ENCODE measurements around the gene TGOLN2. TPM values are rescaled to one million over a fixed set of nuclear protein-coding genes. Genes with fewer than 3 reads are reported as not detected.
A peak's percentile ranks its signal among the peaks of the same experiment; 100 is the strongest.

Gene TGOLN2
- total and polyA plus RNA-seq, 2 of the 13 experiments (the other 11 are each of a cell fraction or from before 2014, with no cell fraction given): 99.6 to 155 TPM

- peak; percentile 86; the same call in 1 of the 2 replicates for TF ChIP-seq TOE1 (CRISPR knock-in tag; IDR thresholded peaks at IDR 0.05)
- peak; percentile 99 for TF ChIP-seq ZNF138 (CRISPR knock-in tag; IDR thresholded peaks at IDR 0.05; ENCODE audit: low read depth)
- TF ChIP-seq BRCA1 (CRISPR knock-in tag; IDR thresholded peaks at IDR 0.05): peak; percentile 48; the same call in 1 of the 2 replicates
- TF ChIP-seq HNRNPUL1 (IDR thresholded peaks at IDR 0.05; ENCODE audit: low read depth, low read length): peak; percentile 93
- TF ChIP-seq KDM2A (CRISPR knock-in tag; IDR thresholded peaks at IDR 0.05; ENCODE audit: borderline replicate concordance, low read depth): peak; percentile 73
- peak; percentile 92 for TF ChIP-seq KDM3A (CRISPR knock-in tag; IDR thresholded peaks at IDR 0.05; ENCODE audit: low read depth)
- TF ChIP-seq ZFP36L1 (CRISPR knock-in tag; IDR thresholded peaks at IDR 0.05): 0 out of 2 replicates have a peak, but pooled peaks have one; percentile 21
- TF ChIP-seq ZNF567 (CRISPR knock-in tag; IDR thresholded peaks at IDR 0.05; ENCODE audit: borderline replicate concordance): no peak
- peak; percentile 81 for TF ChIP-seq ZNF777 (CRISPR knock-in tag; IDR thresholded peaks at IDR 0.05)
- no peak; the same call in 1 of the 2 replicates for TF ChIP-seq EHMT2 (IDR thresholded peaks at IDR 0.05; ENCODE audit: borderline replicate concordance, low read depth, low read length)
- TF ChIP-seq, protein P1, sequence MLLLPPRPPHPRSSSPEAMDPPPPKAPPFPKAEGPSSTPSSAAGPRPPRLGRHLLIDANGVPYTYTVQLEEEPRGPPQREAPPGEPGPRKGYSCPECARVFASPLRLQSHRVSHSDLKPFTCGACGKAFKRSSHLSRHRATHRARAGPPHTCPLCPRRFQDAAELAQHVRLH (CRISPR knock-in tag; IDR thresholded peaks at IDR 0.05; ENCODE audit: borderline replicate concordance, low read depth): peak; percentile 98; the same call in 1 of the 2 replicates
- TF ChIP-seq ZNF18 (CRISPR knock-in tag; IDR thresholded peaks at IDR 0.05; ENCODE audit: insufficient replicate concordance): peak; percentile 45
- peak; percentile 99 for TF ChIP-seq ZNF143 (CRISPR knock-in tag; IDR thresholded peaks at IDR 0.05)
- no peak for TF ChIP-seq NFE2 (CRISPR knock-in tag; IDR thresholded peaks at IDR 0.05)
- peak; percentile 53 for TF ChIP-seq CHD2 (IDR thresholded peaks at IDR 0.05; ENCODE audit: low read depth, low read length)
- TF ChIP-seq, protein P2, sequence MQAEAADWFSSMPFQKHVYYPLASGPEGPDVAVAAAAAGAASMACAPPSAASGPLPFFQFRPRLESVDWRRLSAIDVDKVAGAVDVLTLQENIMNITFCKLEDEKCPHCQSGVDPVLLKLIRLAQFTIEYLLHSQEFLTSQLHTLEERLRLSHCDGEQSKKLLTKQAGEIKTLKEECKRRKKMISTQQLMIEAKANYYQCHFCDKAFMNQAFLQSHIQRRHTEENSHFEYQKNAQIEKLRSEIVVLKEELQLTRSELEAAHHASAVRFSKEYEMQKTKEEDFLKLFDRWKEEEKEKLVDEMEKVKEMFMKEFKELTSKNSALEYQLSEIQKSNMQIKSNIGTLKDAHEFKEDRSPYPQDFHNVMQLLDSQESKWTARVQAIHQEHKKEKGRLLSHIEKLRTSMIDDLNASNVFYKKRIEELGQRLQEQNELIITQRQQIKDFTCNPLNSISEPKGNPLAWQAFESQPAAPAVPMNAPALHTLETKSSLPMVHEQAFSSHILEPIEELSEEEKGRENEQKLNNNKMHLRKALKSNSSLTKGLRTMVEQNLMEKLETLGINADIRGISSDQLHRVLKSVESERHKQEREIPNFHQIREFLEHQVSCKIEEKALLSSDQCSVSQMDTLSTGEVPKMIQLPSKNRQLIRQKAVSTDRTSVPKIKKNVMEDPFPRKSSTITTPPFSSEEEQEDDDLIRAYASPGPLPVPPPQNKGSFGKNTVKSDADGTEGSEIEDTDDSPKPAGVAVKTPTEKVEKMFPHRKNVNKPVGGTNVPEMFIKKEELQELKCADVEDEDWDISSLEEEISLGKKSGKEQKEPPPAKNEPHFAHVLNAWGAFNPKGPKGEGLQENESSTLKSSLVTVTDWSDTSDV (CRISPR knock-in tag; IDR thresholded peaks at IDR 0.05): 0 out of 2 replicates have a peak, but pooled peaks have one; percentile 7
- no peak for TF ChIP-seq ZNF382 (CRISPR knock-in tag; IDR thresholded peaks at IDR 0.05; ENCODE audit: borderline replicate concordance)
- peak; percentile 53; the same call in 1 of the 2 replicates for TF ChIP-seq ARID3A (IDR thresholded peaks at IDR 0.05; ENCODE audit: low read depth, low read length)
- peak; percentile 36; the same call in 1 of the 2 replicates for TF ChIP-seq RFXANK (CRISPR knock-in tag; IDR thresholded peaks at IDR 0.05)
- TF ChIP-seq CBFB (CRISPR knock-in tag; IDR thresholded peaks at IDR 0.05): peak; percentile 96
- 0 out of 2 replicates have a peak, but pooled peaks have one; percentile 15 for TF ChIP-seq ATF1 (CRISPR knock-in tag; IDR thresholded peaks at IDR 0.05)
- peak; percentile 78 for TF ChIP-seq HOXA3 (CRISPR knock-in tag; IDR thresholded peaks at IDR 0.05)
- peak; percentile 61; the same call in 1 of the 2 replicates for TF ChIP-seq SIN3B (IDR thresholded peaks at IDR 0.05; ENCODE audit: low read length)
Observed at GRCh38 chr2:85354286-85355072, 26.7 kb upstream of the TGOLN2 start, which contains the start of the genes ELMOD3 and RETSAT (continued).

Measured in HepG2 (cell line).